Sigmoid colon (tissue), 7 donors: ENCODE data around the gene RECK. TPM values are rescaled to one million over a fixed set of nuclear protein-coding genes. Genes with fewer than 3 reads are reported as not detected.

ENCODE experiments used
- DNase-seq: peaks from one replicate; pipeline ENCODE4 v3.0.0-alpha.2; 2019
- H3K27ac ChIP-seq, 4 donors: fragments of 200-600 bp; sonication (generic); one replicate each; pipeline ENCODE4 v1.5.1; 2016 to 2019; ENCODE audit warnings: mild to moderate bottlenecking in 1 of 4
- H3K27me3 ChIP-seq, 3 donors: fragments of 200-600 bp; sonication (generic); one replicate each; pipeline ENCODE4 v1.5.1; 2019; ENCODE audit warnings: mild to moderate bottlenecking in 1 of 3
- H3K36me3 ChIP-seq, 4 donors: fragments of 200-600 bp; sonication (generic); one replicate each; pipeline ENCODE4 v1.5.1; 2016 to 2019
- H3K4me1 ChIP-seq, 4 donors: fragments of 200-600 bp; sonication (generic); one replicate each; pipeline ENCODE4 v1.5.1; 2017 to 2019
- H3K4me3 ChIP-seq, 4 donors: fragments of 200-600 bp; sonication (generic); one replicate each; pipeline ENCODE4 v1.5.1; 2017 to 2019; ENCODE audit warnings: mild to moderate bottlenecking in 2 of 4, moderate library complexity in 1 of 4
- H3K9me3 ChIP-seq, 4 donors: fragments of 200-600 bp in 3 of 4; sonication (generic) in 3 of 4; one replicate each; pipeline versions ENCODE4 v1.5.1 to v1.6.1; 2013 to 2019
- EP300 ChIP-seq, 4 donors: sonication (generic); formaldehyde crosslinking; IDR thresholded peaks; one replicate each; pipeline ENCODE4 v1.6.1; 2017; ENCODE audit warnings: antibody characterized with exemption in 4 of 4
- POLR2A ChIP-seq, 2 donors: fragments of 450-650 bp; IDR thresholded peaks; one replicate each; pipeline ENCODE4 v1.6.1; 2016; ENCODE audit warnings: antibody characterized with exemption in 2 of 2, mild to moderate bottlenecking in 2 of 2, moderate library complexity in 2 of 2
- POLR2AphosphoS5 ChIP-seq, 4 donors: sonication (generic); formaldehyde crosslinking; IDR thresholded peaks; one replicate each; pipeline ENCODE4 v1.6.1; 2017; ENCODE audit warnings: antibody characterized with exemption in 4 of 4
- WGBS, 2 donors: extraction: QIAGEN DNeasy Blood & Tissue Kit; methylation state at CpG; one replicate each; pipeline ENCODE4 v1.1.7; 2013; 5-methylcytosine and 5-hydroxymethylcytosine counted together
- intact Hi-C: fragments of 100-400 bp; cut with DNase I; formaldehyde crosslinking; loops from one replicate; pipeline ENCODE4 v1.15.1; 2023
- polyA plus RNA-seq, 3 donors: library from polyadenylated mRNA; stranded (reverse); fragments of 200-250 nt; gene quantifications; one replicate each; pipeline ENCODE4 v1.2.3, GENCODE V29; 2013
- total RNA-seq, 4 donors: library from RNA; depleted of rRNA; stranded (reverse); fragments of >200 nt; gene quantifications; one replicate each; pipeline ENCODE4 v1.1.0, GENCODE V29; 2016
- TF ChIP-seq, protein P1 (sequence below), 4 experiments: fragments of 450-650 bp in 3 of 4; fragments of 200-600 bp in 1 of 4; IDR thresholded peaks; one replicate each; pipeline ENCODE4 v1.5.1; 2016 to 2019; ENCODE audit warnings: antibody characterized with exemption in 4 of 4, mild to moderate bottlenecking in 3 of 4, moderate library complexity in 2 of 4
- donor health status: healthy with polysubstance abuse.
- donor health status: Bipolar disorder and iron deficiency.
- donor health status: healthy.

Gene RECK
- total and polyA plus RNA-seq, 7 donors: 0.23 to 22.2 (median 11.1) TPM

DNA sequence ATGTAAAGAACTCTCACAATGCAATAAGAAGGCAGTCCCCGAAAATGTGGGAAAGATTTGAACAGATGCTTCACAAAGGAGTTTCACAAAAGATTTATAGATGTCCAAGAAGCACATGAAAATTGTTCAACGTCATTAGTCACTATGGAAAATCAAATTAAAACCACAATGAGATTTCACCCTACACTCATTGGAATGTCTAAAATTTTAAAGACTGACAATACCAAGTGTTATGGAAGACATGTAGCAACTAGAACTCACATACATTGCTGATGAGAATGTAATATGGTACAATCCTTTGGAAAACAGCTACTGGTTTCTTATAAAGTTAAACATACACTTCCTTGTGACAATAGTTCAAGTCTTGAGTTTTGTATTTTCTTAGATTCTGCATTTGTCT lies 11.0 kb upstream of the RECK start:
- intact Hi-C loops: no loop called here

DNA sequence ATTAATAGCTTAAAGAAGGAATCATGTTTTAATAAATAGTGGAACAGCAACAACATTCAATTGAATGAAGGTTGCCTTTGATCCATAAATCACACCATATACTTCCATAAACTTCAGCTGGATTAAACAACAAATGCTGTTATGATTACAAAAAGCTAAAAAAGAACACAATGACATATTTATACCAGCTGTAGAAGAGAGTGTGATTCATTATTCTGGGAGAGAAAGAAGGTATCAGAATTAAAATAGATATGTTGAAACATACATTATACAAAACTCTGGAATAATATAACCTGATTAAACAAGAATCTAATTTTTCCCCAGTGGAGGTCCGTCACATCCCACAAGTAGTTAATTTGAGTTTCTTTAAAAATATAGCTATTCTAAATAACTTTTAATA lies 7.5 kb upstream of the RECK start:
- Histone ChIP-seq H3K4me1 (peaks cover 0 to 4% (median 0%) of the 10 kb centered on the region in 4 donors), H3K4me3 (no peak overlapping the region), H3K27me3 (no peaks in the 10 kb centered on the region), H3K36me3 (no peaks in the 10 kb centered on the region), H3K27ac (peak overlapping the region in 2 of 4 donors; percentile 43 to 47), H3K9me3 (no peaks in the 10 kb centered on the region)
- 86 to 88% methylated on average over 1 of the region's 1 CpG for WGBS, 2 donors
- intact Hi-C loops: no loop called here
- DNase-seq: no peak
- TF ChIP-seq, protein P1, sequence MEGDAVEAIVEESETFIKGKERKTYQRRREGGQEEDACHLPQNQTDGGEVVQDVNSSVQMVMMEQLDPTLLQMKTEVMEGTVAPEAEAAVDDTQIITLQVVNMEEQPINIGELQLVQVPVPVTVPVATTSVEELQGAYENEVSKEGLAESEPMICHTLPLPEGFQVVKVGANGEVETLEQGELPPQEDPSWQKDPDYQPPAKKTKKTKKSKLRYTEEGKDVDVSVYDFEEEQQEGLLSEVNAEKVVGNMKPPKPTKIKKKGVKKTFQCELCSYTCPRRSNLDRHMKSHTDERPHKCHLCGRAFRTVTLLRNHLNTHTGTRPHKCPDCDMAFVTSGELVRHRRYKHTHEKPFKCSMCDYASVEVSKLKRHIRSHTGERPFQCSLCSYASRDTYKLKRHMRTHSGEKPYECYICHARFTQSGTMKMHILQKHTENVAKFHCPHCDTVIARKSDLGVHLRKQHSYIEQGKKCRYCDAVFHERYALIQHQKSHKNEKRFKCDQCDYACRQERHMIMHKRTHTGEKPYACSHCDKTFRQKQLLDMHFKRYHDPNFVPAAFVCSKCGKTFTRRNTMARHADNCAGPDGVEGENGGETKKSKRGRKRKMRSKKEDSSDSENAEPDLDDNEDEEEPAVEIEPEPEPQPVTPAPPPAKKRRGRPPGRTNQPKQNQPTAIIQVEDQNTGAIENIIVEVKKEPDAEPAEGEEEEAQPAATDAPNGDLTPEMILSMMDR (IDR thresholded peaks at IDR 0.05): no peak
- no peak for TF ChIP-seq EP300 (IDR thresholded peaks at IDR 0.05)
- no peak for TF ChIP-seq POLR2AphosphoS5 (IDR thresholded peaks at IDR 0.05)
- no peak for TF ChIP-seq POLR2A (IDR thresholded peaks at IDR 0.05)

More for the DNA sequence above, 11.0 kb upstream of the RECK start:
- no peak overlapping the region for H3K4me3 ChIP-seq
- DNase-seq: no peak
- no peak overlapping the region for H3K27ac ChIP-seq
- TF ChIP-seq, protein P1 (IDR thresholded peaks at IDR 0.05): no peak
- no peaks in the 10 kb centered on the region for H3K36me3 ChIP-seq
- H3K9me3 ChIP-seq: no peaks in the 10 kb centered on the region
- WGBS, 2 donors: 68 to 92% methylated on average over 2 of the region's 2 CpGs
- H3K27me3 ChIP-seq: no peaks in the 10 kb centered on the region
- peaks cover 0 to 4% (median 0%) of the 10 kb centered on the region in 4 donors for H3K4me1 ChIP-seq

DNA sequence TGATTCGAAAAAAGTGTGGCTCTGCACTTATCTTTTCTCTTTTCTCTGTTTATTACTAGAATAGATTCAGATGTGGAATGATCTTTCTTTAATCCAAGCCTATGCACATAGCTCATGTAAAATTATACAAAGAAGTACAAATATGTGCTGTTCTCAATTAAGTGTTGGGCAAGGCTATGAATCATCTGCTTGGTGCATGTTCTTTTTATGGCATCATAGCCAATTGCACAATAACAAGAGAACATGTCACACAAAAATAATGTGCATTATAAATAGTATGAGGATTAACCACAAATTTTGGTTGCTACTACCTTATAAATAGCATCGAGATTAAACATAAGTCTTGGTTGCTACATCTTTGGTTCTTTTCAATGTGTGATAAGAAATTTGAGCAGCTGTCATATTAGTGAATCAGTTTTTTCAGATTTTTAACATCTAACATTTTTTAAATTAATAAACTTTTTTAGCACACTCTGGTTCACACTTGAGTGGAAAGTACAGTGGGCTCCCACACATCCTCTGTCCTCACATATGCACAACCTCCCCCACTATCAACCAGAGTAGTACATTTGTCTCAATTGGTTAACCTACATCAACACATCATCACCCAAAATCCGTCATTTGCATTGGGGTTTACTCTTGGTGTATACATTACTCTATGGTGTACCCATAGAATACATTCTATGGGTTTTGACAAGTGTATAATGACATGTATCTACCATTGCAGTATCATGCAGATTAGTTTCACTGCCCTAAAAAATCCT lies 6.8 kb upstream of the RECK start:
- Histone ChIP-seq H3K27ac (peak overlapping the region in 2 of 4 donors; percentile 43 to 47), H3K27me3 (no peaks in the 10 kb centered on the region), H3K36me3 (no peaks in the 10 kb centered on the region), H3K9me3 (no peaks in the 10 kb centered on the region), H3K4me1 (peaks cover 0 to 4% (median 0%) of the 10 kb centered on the region in 4 donors), H3K4me3 (no peak overlapping the region)
- intact Hi-C loops: no loop called here
- TF ChIP-seq, protein P1 (IDR thresholded peaks at IDR 0.05): no peak
- TF ChIP-seq POLR2A (IDR thresholded peaks at IDR 0.05): no peak
- peak in 1 of 4 donors; percentile 19 for TF ChIP-seq EP300 (IDR thresholded peaks at IDR 0.05)
- peak; percentile 57 to 81 (median 68) for TF ChIP-seq POLR2AphosphoS5 (IDR thresholded peaks at IDR 0.05)
- no peak for DNase-seq
- 64 to 81% methylated on average over 3 of the region's 3 CpGs for WGBS, 2 donors

DNA sequence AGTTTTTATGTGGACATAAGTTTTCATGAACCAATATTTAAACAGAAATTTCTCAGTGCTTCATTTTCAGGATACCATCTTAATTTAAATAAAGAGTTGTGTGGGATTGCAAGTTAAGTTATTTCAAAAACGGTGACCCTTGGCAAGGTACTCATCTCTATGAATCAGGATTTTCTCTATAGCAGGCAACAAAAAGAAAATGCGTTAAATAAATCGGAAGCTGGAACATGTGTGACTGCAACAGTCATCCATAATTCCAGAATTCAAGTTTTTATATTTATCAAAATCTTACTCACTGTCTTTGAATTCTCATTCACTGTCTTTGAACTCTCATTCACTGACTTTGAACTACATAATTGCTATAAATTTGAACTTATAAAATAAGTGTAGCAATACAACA lies 5.8 kb upstream of the RECK start:
- no peak for TF ChIP-seq POLR2AphosphoS5 (IDR thresholded peaks at IDR 0.05)
- TF ChIP-seq, protein P1 (IDR thresholded peaks at IDR 0.05): no peak
- Histone ChIP-seq H3K27ac (no peak overlapping the region), H3K36me3 (no peaks in the 10 kb centered on the region), H3K27me3 (no peaks in the 10 kb centered on the region), H3K4me3 (no peak overlapping the region), H3K9me3 (no peaks in the 10 kb centered on the region), H3K4me1 (peaks cover 0 to 4% (median 0%) of the 10 kb centered on the region in 4 donors)
- no peak for DNase-seq
- WGBS, 2 donors: 93 to 94% methylated on average over 3 of the region's 3 CpGs
- intact Hi-C loops: no loop called here
